ENCODE data around the gene CTNNA1. TPM values are rescaled to one million over a fixed set of nuclear protein-coding genes. Genes with fewer than 3 reads are reported as not detected.

The CTNNA1 gene
- total RNA-seq, 1 experiment from 2014 or later = 1.9 TPM

GRCh38 chr5:138963763-138964371 lies 210.6 kb downstream of the CTNNA1 start:
- DNase-seq (no peak), ATAC-seq (no peak)
- Histone ChIP-seq H3K9me3 (ENCODE audit: low read length) (no peaks in the 10 kb centered on the region), H3K9ac (ENCODE audit: low read length) (no peak overlapping the region), H3K27ac (ENCODE audit: low read length) (no peak overlapping the region), H3F3A (ENCODE audit: low read length, unreplicated experiment) (no peaks in the 10 kb centered on the region), H3K4me1 (ENCODE audit: insufficient read depth, low read length) (no peaks in the 10 kb centered on the region), H3K9me2 (replicated peaks; ENCODE audit: low read length) (no peaks in the 10 kb centered on the region), H3K4me3 (ENCODE audit: low read length) (no peak overlapping the region), H4K20me1 (ENCODE audit: low read length) (no peaks in the 10 kb centered on the region), H3K36me3 (ENCODE audit: low read depth, low read length) (no peaks in the 10 kb centered on the region), H3K79me2 (ENCODE audit: low read length) (no peaks in the 10 kb centered on the region), H3K27me3 (ENCODE audit: low read length) (no peaks in the 10 kb centered on the region), H3K4me2 (ENCODE audit: low read length) (no peak overlapping the region), H2AFZ (ENCODE audit: low read length) (no peak overlapping the region)
- intact Hi-C loops (cut with micrococcal nuclease) = no loop called here
- POLR2A ChIA-PET (ENCODE audit: unreplicated experiment) = no interaction called here
- no peak for TF ChIP-seq CTCF (conservative IDR thresholded peaks at IDR 0.05; ENCODE audit: low read depth, low read length)
- TF ChIP-seq EZH2 (IDR thresholded peaks at IDR 0.05; ENCODE audit: low read length, unreplicated experiment) = no peak
- TF ChIP-seq EZH2phosphoT487 (IDR thresholded peaks at IDR 0.05; ENCODE audit: borderline replicate concordance, low read length) = no peak
- CTCF ChIA-PET = no interaction called here
- no TSS peak for BruUV-seq (replicated peaks)

GRCh38 chr5:138964647-138965201 lies 211.5 kb downstream of the CTNNA1 start:
- H3K27ac ChIP-seq (ENCODE audit: low read length) = no peak overlapping the region
- no peak overlapping the region for H3K4me2 ChIP-seq (ENCODE audit: low read length)
- no peak overlapping the region for H3K4me3 ChIP-seq (ENCODE audit: low read length)
- ATAC-seq (no peak), DNase-seq (no peak)
- no peaks in the 10 kb centered on the region for H3K27me3 ChIP-seq (ENCODE audit: low read length)
- H2AFZ ChIP-seq (ENCODE audit: low read length) = no peak overlapping the region
- H3K9me3 ChIP-seq (ENCODE audit: low read length) = no peaks in the 10 kb centered on the region
- H3K4me1 ChIP-seq (ENCODE audit: insufficient read depth, low read length) = no peaks in the 10 kb centered on the region
- no peaks in the 10 kb centered on the region for H4K20me1 ChIP-seq (ENCODE audit: low read length)
- H3K36me3 ChIP-seq (ENCODE audit: low read depth, low read length) = no peaks in the 10 kb centered on the region
- no peaks in the 10 kb centered on the region for H3K79me2 ChIP-seq (ENCODE audit: low read length)
- no peak overlapping the region for H3K9ac ChIP-seq (ENCODE audit: low read length)
- no peaks in the 10 kb centered on the region for H3F3A ChIP-seq (ENCODE audit: low read length, unreplicated experiment)
- ChIA-PET CTCF (no interaction called here), POLR2A (ENCODE audit: unreplicated experiment) (no interaction called here)
- no peaks in the 10 kb centered on the region for H3K9me2 ChIP-seq (replicated peaks; ENCODE audit: low read length)
- intact Hi-C loops (cut with micrococcal nuclease) = no loop called here
- TF ChIP-seq EZH2 (IDR thresholded peaks at IDR 0.05; ENCODE audit: low read length, unreplicated experiment) (no peak), EZH2phosphoT487 (IDR thresholded peaks at IDR 0.05; ENCODE audit: borderline replicate concordance, low read length) (no peak), CTCF (conservative IDR thresholded peaks at IDR 0.05; ENCODE audit: low read depth, low read length) (no peak)
- no TSS peak for BruUV-seq (replicated peaks)

- no peak overlapping the region for H3K27ac ChIP-seq (ENCODE audit: low read length)
- ChIA-PET CTCF (no interaction called here), POLR2A (ENCODE audit: unreplicated experiment) (no interaction called here)
- H3K9me3 ChIP-seq (ENCODE audit: low read length) = no peaks in the 10 kb centered on the region
- no peaks in the 10 kb centered on the region for H4K20me1 ChIP-seq (ENCODE audit: low read length)
- TF ChIP-seq EZH2phosphoT487 (IDR thresholded peaks at IDR 0.05; ENCODE audit: borderline replicate concordance, low read length) = no peak
- TF ChIP-seq EZH2 (IDR thresholded peaks at IDR 0.05; ENCODE audit: low read length, unreplicated experiment) = no peak
- no peak for TF ChIP-seq CTCF (conservative IDR thresholded peaks at IDR 0.05; ENCODE audit: low read depth, low read length)
- no peak for ATAC-seq
- no peaks in the 10 kb centered on the region for H3K4me1 ChIP-seq (ENCODE audit: insufficient read depth, low read length)
- H3K4me2 ChIP-seq (ENCODE audit: low read length) = no peak overlapping the region
- intact Hi-C loops (cut with micrococcal nuclease) = no loop called here
- no peak overlapping the region for H2AFZ ChIP-seq (ENCODE audit: low read length)
- H3F3A ChIP-seq (ENCODE audit: low read length, unreplicated experiment) = no peaks in the 10 kb centered on the region
- H3K4me3 ChIP-seq (ENCODE audit: low read length) = no peak overlapping the region
- no peaks in the 10 kb centered on the region for H3K9me2 ChIP-seq (replicated peaks; ENCODE audit: low read length)
- H3K27me3 ChIP-seq (ENCODE audit: low read length) = no peaks in the 10 kb centered on the region
- no TSS peak for BruUV-seq (replicated peaks)
- H3K9ac ChIP-seq (ENCODE audit: low read length) = no peak overlapping the region
- no peaks in the 10 kb centered on the region for H3K79me2 ChIP-seq (ENCODE audit: low read length)
- H3K36me3 ChIP-seq (ENCODE audit: low read depth, low read length) = no peaks in the 10 kb centered on the region
- no peak for DNase-seq
Observed at GRCh38 chr5:138965626-138966025, 212.4 kb downstream of the CTNNA1 start.

Data from PC-3 (cell line).